HEK293 (cell line): ENCODE results near the gene PSMD8.
A peak's percentile ranks its signal among the peaks of the same experiment; 100 is the strongest.

Experiments
- KLF8 ChIP-seq: fragments of 450-650 bp; formaldehyde crosslinking; IDR thresholded peaks from 2 replicates; pipeline ENCODE4 v1.5.1; 2016; ENCODE audit warnings: missing biosample characterization, missing genetic modification characterization
- MYNN ChIP-seq: fragments of 450-650 bp; formaldehyde crosslinking; IDR thresholded peaks from 2 replicates; pipeline ENCODE4 v1.5.1; 2016; ENCODE audit warnings: missing biosample characterization, missing genetic modification characterization, borderline replicate concordance
- OSR2 ChIP-seq: fragments of 450-650 bp; formaldehyde crosslinking; IDR thresholded peaks from 2 replicates; pipeline ENCODE4 v1.5.1; 2016; ENCODE audit warnings: missing biosample characterization, missing genetic modification characterization
- PRDM1 ChIP-seq: fragments of 450-650 bp; formaldehyde crosslinking; IDR thresholded peaks from 2 replicates; pipeline ENCODE4; 2016; ENCODE audit warnings: missing biosample characterization, missing genetic modification characterization
- SALL2 ChIP-seq: fragments of 450-650 bp; formaldehyde crosslinking; IDR thresholded peaks from 2 replicates; pipeline ENCODE4 v1.5.0; 2017; ENCODE audit warnings: missing biosample characterization, mild to moderate bottlenecking, missing genetic modification characterization, borderline replicate concordance
- ZBTB17 ChIP-seq: fragments of 450-650 bp; formaldehyde crosslinking; IDR thresholded peaks from 2 replicates; pipeline ENCODE4 v1.5.1; 2016; ENCODE audit warnings: missing biosample characterization, missing genetic modification characterization
- ZFP3 ChIP-seq: fragments of 450-650 bp; formaldehyde crosslinking; IDR thresholded peaks from 2 replicates; pipeline ENCODE4 v1.5.1; 2016; ENCODE audit warnings: low read depth, missing biosample characterization, missing genetic modification characterization
- ZNF10 ChIP-seq: fragments of 450-650 bp; formaldehyde crosslinking; IDR thresholded peaks from 2 replicates; pipeline ENCODE4 v1.5.1; 2017; ENCODE audit warnings: missing biosample characterization, missing genetic modification characterization
- ZNF121 ChIP-seq: fragments of 450-650 bp; formaldehyde crosslinking; IDR thresholded peaks from 2 replicates; pipeline ENCODE4 v1.5.1; 2016; ENCODE audit warnings: missing biosample characterization, missing genetic modification characterization
- ZNF132 ChIP-seq: fragments of 450-650 bp; formaldehyde crosslinking; IDR thresholded peaks from 2 replicates; pipeline ENCODE4 v1.5.1; 2017; ENCODE audit warnings: missing biosample characterization, missing genetic modification characterization, borderline replicate concordance
- ZNF140 ChIP-seq: fragments of 450-650 bp; formaldehyde crosslinking; IDR thresholded peaks from 2 replicates; pipeline ENCODE4 v1.5.1; 2016; ENCODE audit warnings: missing biosample characterization, missing genetic modification characterization
- ZNF146 ChIP-seq: fragments of 450-650 bp; formaldehyde crosslinking; IDR thresholded peaks from 2 replicates; pipeline ENCODE4 v1.5.1; 2016; ENCODE audit warnings: missing biosample characterization, missing genetic modification characterization
- ZNF23 ChIP-seq: fragments of 450-650 bp; formaldehyde crosslinking; IDR thresholded peaks from 2 replicates; pipeline ENCODE4 v1.5.1; 2016; ENCODE audit warnings: missing biosample characterization, missing genetic modification characterization, borderline replicate concordance
- ZNF324 ChIP-seq: fragments of 450-650 bp; formaldehyde crosslinking; IDR thresholded peaks from 2 replicates; pipeline ENCODE4 v1.5.1; 2016; ENCODE audit warnings: missing biosample characterization, missing genetic modification characterization
- ZNF37A ChIP-seq: fragments of 450-650 bp; IDR thresholded peaks from 2 replicates; pipeline ENCODE4 v1.5.1; 2018; ENCODE audit warnings: missing biosample characterization, missing genetic modification characterization
- ZNF391 ChIP-seq: fragments of 450-650 bp; formaldehyde crosslinking; IDR thresholded peaks from 2 replicates; pipeline ENCODE4 v1.5.1; 2016; ENCODE audit warnings: low read depth, missing biosample characterization, missing genetic modification characterization, borderline replicate concordance
- ZNF555 ChIP-seq: fragments of 450-650 bp; formaldehyde crosslinking; conservative IDR thresholded peaks from 2 replicates; pipeline ENCODE4 v1.5.1; 2017; ENCODE audit warnings: missing biosample characterization, mild to moderate bottlenecking, missing genetic modification characterization, inconsistent platforms
- ZNF561 ChIP-seq: fragments of 450-650 bp; IDR thresholded peaks from 2 replicates; pipeline ENCODE4 v1.5.1; 2018; ENCODE audit warnings: missing biosample characterization, missing genetic modification characterization, borderline replicate concordance
- ZNF660 ChIP-seq: fragments of 450-650 bp; IDR thresholded peaks from 2 replicates; pipeline ENCODE4 v1.5.1; 2018; ENCODE audit warnings: missing biosample characterization, mild to moderate bottlenecking, missing genetic modification characterization
- ZNF76 ChIP-seq: fragments of 450-650 bp; formaldehyde crosslinking; IDR thresholded peaks from 2 replicates; pipeline ENCODE4; 2016; ENCODE audit warnings: low read depth, missing biosample characterization, missing genetic modification characterization, borderline replicate concordance
- ZNF791 ChIP-seq: fragments of 450-650 bp; formaldehyde crosslinking; IDR thresholded peaks from 2 replicates; pipeline ENCODE4 v1.5.1; 2016; ENCODE audit warnings: missing biosample characterization, missing genetic modification characterization
- TF ChIP-seq, protein P1 (sequence below): fragments of 450-650 bp; formaldehyde crosslinking; IDR thresholded peaks from 2 replicates; pipeline ENCODE4 v1.5.1; 2017; ENCODE audit warnings: missing biosample characterization, missing genetic modification characterization
- TF ChIP-seq, protein P2 (sequence below): fragments of 450-650 bp; formaldehyde crosslinking; IDR thresholded peaks from 2 replicates; pipeline ENCODE4 v1.5.1; 2016; ENCODE audit warnings: missing biosample characterization, missing genetic modification characterization
- TF ChIP-seq, protein P3 (sequence below): fragments of 450-650 bp; formaldehyde crosslinking; IDR thresholded peaks from 2 replicates; pipeline ENCODE4 v1.5.1; 2016; ENCODE audit warnings: missing biosample characterization, missing genetic modification characterization
- TF ChIP-seq, protein P4 (sequence below): fragments of 450-650 bp; formaldehyde crosslinking; IDR thresholded peaks from 2 replicates; pipeline ENCODE4 v1.5.1; 2017; ENCODE audit warnings: missing biosample characterization, missing genetic modification characterization
- TF ChIP-seq, protein P5 (sequence below): fragments of 450-650 bp; formaldehyde crosslinking; IDR thresholded peaks from 2 replicates; pipeline ENCODE4 v1.5.1; 2016; ENCODE audit warnings: missing biosample characterization, missing genetic modification characterization
- TF ChIP-seq, protein P6 (sequence below): IDR thresholded peaks from 2 replicates; pipeline ENCODE4 v1.6.1; 2011; ENCODE audit warnings: mild to moderate bottlenecking, low read depth, low read length, borderline replicate concordance
- TF ChIP-seq, protein P7 (sequence below): fragments of 450-650 bp; formaldehyde crosslinking; IDR thresholded peaks from 2 replicates; pipeline ENCODE4 v1.5.1; 2016; ENCODE audit warnings: missing biosample characterization, missing genetic modification characterization

Gene PSMD8

DNA sequence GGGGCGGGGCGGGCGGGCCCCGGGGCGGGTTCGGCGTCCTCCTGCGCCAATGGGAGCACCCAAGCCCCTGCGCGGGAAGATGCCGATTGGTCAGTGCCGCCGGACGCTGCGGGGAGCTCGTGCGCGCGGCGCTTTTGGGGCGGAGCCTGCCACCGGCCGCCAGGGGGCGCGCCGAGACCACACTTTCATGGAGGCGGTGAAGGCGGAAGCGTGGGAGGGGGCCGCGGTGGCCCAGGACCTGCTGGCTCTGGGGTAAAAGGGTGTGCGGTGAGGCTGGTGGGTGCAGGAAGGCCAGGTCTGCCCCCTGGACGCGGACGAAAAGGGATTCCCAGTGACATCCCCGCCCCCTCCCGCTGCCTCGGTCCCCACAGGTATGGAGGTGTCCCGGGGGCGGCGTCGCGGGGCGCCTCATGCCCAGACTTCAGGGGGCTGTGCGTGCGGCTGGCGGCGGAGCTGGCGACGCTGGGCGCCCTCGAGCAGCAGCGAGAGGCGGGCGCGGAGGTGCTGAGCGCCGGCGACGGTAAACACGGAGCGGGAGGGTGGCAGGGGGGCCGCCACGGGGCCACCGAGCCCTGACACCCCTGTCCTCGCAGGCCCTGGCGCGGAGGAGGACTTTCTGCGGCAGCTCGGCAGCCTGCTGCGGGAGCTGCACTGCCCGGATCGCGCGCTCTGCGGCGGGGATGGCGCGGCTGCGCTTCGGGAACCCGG is 28.8 kb downstream of the PSMD8 start, which contains the start of gene FAM98C (continued):
- TF ChIP-seq ZNF140 (tag by site-specific recombination) (no peak), OSR2 (tag by site-specific recombination) (no peak; the same call in 1 of the 2 replicates), MYNN (tag by site-specific recombination) (0 out of 2 replicates have a peak, but pooled peaks have one; percentile 20), ZNF132 (tag by site-specific recombination) (no peak), KLF8 (tag by site-specific recombination) (peak; percentile 99), SALL2 (tag by site-specific recombination) (no peak), ZNF660 (tag by site-specific recombination) (peak; percentile 76; the same call in 1 of the 2 replicates), ZFP3 (tag by site-specific recombination) (0 out of 2 replicates have a peak, but pooled peaks have one; percentile 19), ZBTB17 (peak; percentile 77; the same call in 1 of the 2 replicates), ZNF10 (tag by site-specific recombination) (peak; percentile 91), ZNF791 (peak; percentile 34; the same call in 1 of the 2 replicates), ZNF76 (peak; percentile 68; the same call in 1 of the 2 replicates), ZNF561 (tag by site-specific recombination) (peak; percentile 93), ZNF555 (tag by site-specific recombination) (no peak), PRDM1 (tag by site-specific recombination) (no peak; the same call in 1 of the 2 replicates), ZNF146 (tag by site-specific recombination) (0 out of 2 replicates have a peak, but pooled peaks have one; percentile 26), ZNF121 (peak; percentile 88), ZNF391 (tag by site-specific recombination) (peak; percentile 98), ZNF324 (tag by site-specific recombination) (peak; percentile 82), ZNF37A (tag by site-specific recombination) (no peak), ZNF23 (tag by site-specific recombination) (no peak)
- TF ChIP-seq, protein P1, sequence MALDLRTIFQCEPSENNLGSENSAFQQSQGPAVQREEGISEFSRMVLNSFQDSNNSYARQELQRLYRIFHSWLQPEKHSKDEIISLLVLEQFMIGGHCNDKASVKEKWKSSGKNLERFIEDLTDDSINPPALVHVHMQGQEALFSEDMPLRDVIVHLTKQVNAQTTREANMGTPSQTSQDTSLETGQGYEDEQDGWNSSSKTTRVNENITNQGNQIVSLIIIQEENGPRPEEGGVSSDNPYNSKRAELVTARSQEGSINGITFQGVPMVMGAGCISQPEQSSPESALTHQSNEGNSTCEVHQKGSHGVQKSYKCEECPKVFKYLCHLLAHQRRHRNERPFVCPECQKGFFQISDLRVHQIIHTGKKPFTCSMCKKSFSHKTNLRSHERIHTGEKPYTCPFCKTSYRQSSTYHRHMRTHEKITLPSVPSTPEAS, result peak; percentile 82
- TF ChIP-seq, protein P2, sequence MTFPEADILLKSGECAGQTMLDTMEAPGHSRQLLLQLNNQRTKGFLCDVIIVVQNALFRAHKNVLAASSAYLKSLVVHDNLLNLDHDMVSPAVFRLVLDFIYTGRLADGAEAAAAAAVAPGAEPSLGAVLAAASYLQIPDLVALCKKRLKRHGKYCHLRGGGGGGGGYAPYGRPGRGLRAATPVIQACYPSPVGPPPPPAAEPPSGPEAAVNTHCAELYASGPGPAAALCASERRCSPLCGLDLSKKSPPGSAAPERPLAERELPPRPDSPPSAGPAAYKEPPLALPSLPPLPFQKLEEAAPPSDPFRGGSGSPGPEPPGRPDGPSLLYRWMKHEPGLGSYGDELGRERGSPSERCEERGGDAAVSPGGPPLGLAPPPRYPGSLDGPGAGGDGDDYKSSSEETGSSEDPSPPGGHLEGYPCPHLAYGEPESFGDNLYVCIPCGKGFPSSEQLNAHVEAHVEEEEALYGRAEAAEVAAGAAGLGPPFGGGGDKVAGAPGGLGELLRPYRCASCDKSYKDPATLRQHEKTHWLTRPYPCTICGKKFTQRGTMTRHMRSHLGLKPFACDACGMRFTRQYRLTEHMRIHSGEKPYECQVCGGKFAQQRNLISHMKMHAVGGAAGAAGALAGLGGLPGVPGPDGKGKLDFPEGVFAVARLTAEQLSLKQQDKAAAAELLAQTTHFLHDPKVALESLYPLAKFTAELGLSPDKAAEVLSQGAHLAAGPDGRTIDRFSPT (tag by site-specific recombination), result peak; percentile 97
- TF ChIP-seq, protein P3, sequence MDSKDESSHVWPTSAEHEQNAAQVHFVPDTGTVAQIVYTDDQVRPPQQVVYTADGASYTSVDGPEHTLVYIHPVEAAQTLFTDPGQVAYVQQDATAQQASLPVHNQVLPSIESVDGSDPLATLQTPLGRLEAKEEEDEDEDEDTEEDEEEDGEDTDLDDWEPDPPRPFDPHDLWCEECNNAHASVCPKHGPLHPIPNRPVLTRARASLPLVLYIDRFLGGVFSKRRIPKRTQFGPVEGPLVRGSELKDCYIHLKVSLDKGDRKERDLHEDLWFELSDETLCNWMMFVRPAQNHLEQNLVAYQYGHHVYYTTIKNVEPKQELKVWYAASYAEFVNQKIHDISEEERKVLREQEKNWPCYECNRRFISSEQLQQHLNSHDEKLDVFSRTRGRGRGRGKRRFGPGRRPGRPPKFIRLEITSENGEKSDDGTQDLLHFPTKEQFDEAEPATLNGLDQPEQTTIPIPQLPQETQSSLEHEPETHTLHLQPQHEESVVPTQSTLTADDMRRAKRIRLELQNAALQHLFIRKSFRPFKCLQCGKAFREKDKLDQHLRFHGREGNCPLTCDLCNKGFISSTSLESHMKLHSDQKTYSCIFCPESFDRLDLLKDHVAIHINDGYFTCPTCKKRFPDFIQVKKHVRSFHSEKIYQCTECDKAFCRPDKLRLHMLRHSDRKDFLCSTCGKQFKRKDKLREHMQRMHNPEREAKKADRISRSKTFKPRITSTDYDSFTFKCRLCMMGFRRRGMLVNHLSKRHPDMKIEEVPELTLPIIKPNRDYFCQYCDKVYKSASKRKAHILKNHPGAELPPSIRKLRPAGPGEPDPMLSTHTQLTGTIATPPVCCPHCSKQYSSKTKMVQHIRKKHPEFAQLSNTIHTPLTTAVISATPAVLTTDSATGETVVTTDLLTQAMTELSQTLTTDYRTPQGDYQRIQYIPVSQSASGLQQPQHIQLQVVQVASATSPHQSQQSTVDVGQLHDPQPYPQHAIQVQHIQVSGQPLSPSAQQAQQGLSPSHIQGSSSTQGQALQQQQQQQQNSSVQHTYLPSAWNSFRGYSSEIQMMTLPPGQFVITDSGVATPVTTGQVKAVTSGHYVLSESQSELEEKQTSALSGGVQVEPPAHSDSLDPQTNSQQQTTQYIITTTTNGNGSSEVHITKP (tag by site-specific recombination), result peak; percentile 75
- TF ChIP-seq, protein P4, sequence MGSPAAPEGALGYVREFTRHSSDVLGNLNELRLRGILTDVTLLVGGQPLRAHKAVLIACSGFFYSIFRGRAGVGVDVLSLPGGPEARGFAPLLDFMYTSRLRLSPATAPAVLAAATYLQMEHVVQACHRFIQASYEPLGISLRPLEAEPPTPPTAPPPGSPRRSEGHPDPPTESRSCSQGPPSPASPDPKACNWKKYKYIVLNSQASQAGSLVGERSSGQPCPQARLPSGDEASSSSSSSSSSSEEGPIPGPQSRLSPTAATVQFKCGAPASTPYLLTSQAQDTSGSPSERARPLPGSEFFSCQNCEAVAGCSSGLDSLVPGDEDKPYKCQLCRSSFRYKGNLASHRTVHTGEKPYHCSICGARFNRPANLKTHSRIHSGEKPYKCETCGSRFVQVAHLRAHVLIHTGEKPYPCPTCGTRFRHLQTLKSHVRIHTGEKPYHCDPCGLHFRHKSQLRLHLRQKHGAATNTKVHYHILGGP (tag by site-specific recombination), result no peak
- TF ChIP-seq, protein P5, sequence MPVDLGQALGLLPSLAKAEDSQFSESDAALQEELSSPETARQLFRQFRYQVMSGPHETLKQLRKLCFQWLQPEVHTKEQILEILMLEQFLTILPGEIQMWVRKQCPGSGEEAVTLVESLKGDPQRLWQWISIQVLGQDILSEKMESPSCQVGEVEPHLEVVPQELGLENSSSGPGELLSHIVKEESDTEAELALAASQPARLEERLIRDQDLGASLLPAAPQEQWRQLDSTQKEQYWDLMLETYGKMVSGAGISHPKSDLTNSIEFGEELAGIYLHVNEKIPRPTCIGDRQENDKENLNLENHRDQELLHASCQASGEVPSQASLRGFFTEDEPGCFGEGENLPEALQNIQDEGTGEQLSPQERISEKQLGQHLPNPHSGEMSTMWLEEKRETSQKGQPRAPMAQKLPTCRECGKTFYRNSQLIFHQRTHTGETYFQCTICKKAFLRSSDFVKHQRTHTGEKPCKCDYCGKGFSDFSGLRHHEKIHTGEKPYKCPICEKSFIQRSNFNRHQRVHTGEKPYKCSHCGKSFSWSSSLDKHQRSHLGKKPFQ (tag by site-specific recombination), result no peak
- TF ChIP-seq, protein P6, sequence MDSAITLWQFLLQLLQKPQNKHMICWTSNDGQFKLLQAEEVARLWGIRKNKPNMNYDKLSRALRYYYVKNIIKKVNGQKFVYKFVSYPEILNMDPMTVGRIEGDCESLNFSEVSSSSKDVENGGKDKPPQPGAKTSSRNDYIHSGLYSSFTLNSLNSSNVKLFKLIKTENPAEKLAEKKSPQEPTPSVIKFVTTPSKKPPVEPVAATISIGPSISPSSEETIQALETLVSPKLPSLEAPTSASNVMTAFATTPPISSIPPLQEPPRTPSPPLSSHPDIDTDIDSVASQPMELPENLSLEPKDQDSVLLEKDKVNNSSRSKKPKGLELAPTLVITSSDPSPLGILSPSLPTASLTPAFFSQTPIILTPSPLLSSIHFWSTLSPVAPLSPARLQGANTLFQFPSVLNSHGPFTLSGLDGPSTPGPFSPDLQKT, result no peak
- TF ChIP-seq, protein P7, sequence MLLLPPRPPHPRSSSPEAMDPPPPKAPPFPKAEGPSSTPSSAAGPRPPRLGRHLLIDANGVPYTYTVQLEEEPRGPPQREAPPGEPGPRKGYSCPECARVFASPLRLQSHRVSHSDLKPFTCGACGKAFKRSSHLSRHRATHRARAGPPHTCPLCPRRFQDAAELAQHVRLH (tag by site-specific recombination), result peak; percentile 89
